Measurements from ENCODE around the gene CHSY1.

Gene CHSY1

DNA sequence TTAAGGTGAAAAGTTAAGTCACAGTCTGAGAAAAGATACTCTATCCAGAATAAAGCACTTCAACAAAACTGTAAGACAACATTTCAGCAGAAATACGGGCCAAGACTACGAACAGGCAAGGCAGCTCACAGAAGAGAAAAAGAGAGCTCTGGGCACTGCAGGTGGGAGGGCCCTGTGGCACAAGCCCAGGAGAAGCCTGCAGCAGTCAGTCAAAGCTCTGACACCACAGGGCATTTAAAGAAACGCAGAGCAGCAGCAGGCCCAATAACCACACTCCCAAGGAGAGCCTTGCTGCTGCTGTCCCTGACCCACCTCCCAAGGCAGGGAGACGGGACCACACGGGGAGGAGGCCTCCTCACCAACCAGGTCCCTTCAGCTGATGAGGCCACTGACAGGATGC is 19.2 kb downstream of the CHSY1 start:
- peaks cover 16% of the 10 kb centered on the region; the same call in 1 of the 2 replicates for H3K36me3 ChIP-seq (ENCODE audit: insufficient read depth)
- no peak overlapping the region for H3K27ac ChIP-seq
- H3K4me1 ChIP-seq (ENCODE audit: low read depth, poor library complexity, severe bottlenecking) = peaks cover 25% of the 10 kb centered on the region
- TF ChIP-seq, protein P1, sequence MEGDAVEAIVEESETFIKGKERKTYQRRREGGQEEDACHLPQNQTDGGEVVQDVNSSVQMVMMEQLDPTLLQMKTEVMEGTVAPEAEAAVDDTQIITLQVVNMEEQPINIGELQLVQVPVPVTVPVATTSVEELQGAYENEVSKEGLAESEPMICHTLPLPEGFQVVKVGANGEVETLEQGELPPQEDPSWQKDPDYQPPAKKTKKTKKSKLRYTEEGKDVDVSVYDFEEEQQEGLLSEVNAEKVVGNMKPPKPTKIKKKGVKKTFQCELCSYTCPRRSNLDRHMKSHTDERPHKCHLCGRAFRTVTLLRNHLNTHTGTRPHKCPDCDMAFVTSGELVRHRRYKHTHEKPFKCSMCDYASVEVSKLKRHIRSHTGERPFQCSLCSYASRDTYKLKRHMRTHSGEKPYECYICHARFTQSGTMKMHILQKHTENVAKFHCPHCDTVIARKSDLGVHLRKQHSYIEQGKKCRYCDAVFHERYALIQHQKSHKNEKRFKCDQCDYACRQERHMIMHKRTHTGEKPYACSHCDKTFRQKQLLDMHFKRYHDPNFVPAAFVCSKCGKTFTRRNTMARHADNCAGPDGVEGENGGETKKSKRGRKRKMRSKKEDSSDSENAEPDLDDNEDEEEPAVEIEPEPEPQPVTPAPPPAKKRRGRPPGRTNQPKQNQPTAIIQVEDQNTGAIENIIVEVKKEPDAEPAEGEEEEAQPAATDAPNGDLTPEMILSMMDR (conservative IDR thresholded peaks at IDR 0.05; ENCODE audit: low read depth, low read length) = no peak
- H3K79me2 ChIP-seq (ENCODE audit: insufficient read depth, low read depth) = peaks cover 100% of the 10 kb centered on the region
- no peak overlapping the region for H3K9ac ChIP-seq
- H3K27me3 ChIP-seq (ENCODE audit: insufficient read depth, low read depth) = no peaks in the 10 kb centered on the region
- no peak overlapping the region for H3K4me3 ChIP-seq (IDR thresholded peaks at IDR 0.05; ENCODE audit: insufficient read depth, low read depth, low read length)
- H4K20me1 ChIP-seq (ENCODE audit: insufficient read depth) = peaks cover 28% of the 10 kb centered on the region
- H3K4me2 ChIP-seq = no peak overlapping the region
- H2AFZ ChIP-seq (ENCODE audit: low read depth) = no peak overlapping the region

DNA sequence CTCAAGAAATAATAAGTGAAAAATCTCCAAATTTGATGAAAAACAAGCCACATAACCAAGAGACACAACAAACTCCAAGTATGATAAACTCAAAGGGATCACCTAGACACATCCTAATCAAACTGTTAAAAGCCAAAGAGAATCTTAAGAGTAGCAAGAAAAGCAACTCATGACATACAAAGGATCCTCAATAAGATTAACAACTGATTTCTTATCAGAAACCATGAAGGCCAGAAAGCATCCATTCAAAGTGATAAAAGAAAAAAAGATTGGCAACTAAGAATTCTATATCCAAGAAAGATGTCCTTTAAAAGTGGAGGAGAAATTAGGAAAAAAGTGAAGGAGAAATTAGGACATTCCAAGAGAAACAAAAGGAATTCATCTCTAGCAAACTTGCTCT is 23.5 kb downstream of the CHSY1 start:
- Histone ChIP-seq H2AFZ (ENCODE audit: low read depth) (no peak overlapping the region), H3K27me3 (ENCODE audit: insufficient read depth, low read depth) (no peaks in the 10 kb centered on the region), H3K79me2 (ENCODE audit: insufficient read depth, low read depth) (peaks cover 100% of the 10 kb centered on the region), H3K27ac (no peak overlapping the region), H3K4me2 (peak overlapping the region; percentile 11), H3K36me3 (ENCODE audit: insufficient read depth) (peaks cover 7% of the 10 kb centered on the region; the same call in 1 of the 2 replicates), H3K4me3 (IDR thresholded peaks at IDR 0.05; ENCODE audit: insufficient read depth, low read depth, low read length) (no peak overlapping the region), H3K9ac (no peak overlapping the region), H3K4me1 (ENCODE audit: low read depth, poor library complexity, severe bottlenecking) (peaks cover 57% of the 10 kb centered on the region), H4K20me1 (ENCODE audit: insufficient read depth) (peaks cover 58% of the 10 kb centered on the region)
- TF ChIP-seq, protein P1 (conservative IDR thresholded peaks at IDR 0.05; ENCODE audit: low read depth, low read length) = no peak

DNA sequence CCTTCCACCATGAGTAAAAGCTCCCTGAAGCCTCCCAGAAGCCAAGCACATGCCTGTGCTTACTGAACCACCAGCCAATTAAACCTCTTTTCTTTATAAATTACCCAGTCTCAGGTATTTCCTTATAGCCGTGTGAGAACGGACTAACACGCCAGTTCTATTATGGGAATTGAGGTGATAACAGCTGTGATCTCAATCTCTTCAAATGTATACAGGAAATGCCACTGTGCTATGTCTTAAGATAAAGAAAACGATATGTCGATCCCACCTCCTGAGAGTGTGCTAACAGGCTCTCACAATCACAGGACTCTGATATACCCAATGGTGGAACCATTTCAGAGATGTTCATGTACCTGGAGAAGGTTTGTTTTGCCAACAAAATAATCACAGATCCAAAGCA is 26.2 kb downstream of the CHSY1 start:
- Histone ChIP-seq H2AFZ (ENCODE audit: low read depth) (no peak overlapping the region), H3K9ac (no peak overlapping the region), H3K36me3 (ENCODE audit: insufficient read depth) (no peaks in the 10 kb centered on the region), H3K27ac (no peak overlapping the region), H3K27me3 (ENCODE audit: insufficient read depth, low read depth) (no peaks in the 10 kb centered on the region), H4K20me1 (ENCODE audit: insufficient read depth) (peaks cover 60% of the 10 kb centered on the region), H3K4me1 (ENCODE audit: low read depth, poor library complexity, severe bottlenecking) (peaks cover 72% of the 10 kb centered on the region), H3K4me2 (no peak overlapping the region), H3K79me2 (ENCODE audit: insufficient read depth, low read depth) (peaks cover 100% of the 10 kb centered on the region), H3K4me3 (IDR thresholded peaks at IDR 0.05; ENCODE audit: insufficient read depth, low read depth, low read length) (no peak overlapping the region)
- TF ChIP-seq, protein P1 (conservative IDR thresholded peaks at IDR 0.05; ENCODE audit: low read depth, low read length) = no peak

DNA sequence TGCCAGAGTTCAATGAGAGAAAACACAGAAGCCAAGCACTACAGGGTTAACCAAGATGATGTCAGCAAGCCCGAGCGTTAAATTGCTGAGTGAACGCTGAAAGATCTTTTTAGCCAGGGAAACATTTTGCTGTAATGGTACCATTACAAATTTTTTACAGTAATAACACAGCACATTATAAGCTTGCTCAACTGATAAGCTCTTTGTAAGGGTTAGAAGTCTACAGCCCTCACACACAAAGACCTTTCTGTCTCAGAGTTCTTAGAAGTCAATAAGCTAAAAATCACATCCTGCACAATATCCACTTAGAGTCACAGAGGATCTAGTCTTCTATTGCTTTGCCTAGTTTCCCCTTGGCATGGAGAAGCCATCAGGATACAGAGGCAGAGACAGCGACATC is 29.9 kb downstream of the CHSY1 start:
- TF ChIP-seq, protein P1 (conservative IDR thresholded peaks at IDR 0.05; ENCODE audit: low read depth, low read length) = no peak
- Histone ChIP-seq H3K79me2 (ENCODE audit: insufficient read depth, low read depth) (peaks cover 100% of the 10 kb centered on the region), H3K4me2 (no peak overlapping the region), H3K9ac (no peak overlapping the region), H3K27ac (no peak overlapping the region), H3K4me1 (ENCODE audit: low read depth, poor library complexity, severe bottlenecking) (peaks cover 61% of the 10 kb centered on the region), H4K20me1 (ENCODE audit: insufficient read depth) (peaks cover 50% of the 10 kb centered on the region), H3K27me3 (ENCODE audit: insufficient read depth, low read depth) (no peaks in the 10 kb centered on the region), H3K4me3 (IDR thresholded peaks at IDR 0.05; ENCODE audit: insufficient read depth, low read depth, low read length) (no peak overlapping the region), H3K36me3 (ENCODE audit: insufficient read depth) (no peaks in the 10 kb centered on the region; the same call in 1 of the 2 replicates), H2AFZ (ENCODE audit: low read depth) (no peak overlapping the region)

All from KMS-11 (cell line).